ENCODE data around the gene SERAC1. TPM values are rescaled to one million over a fixed set of nuclear protein-coding genes. Genes with fewer than 3 reads are reported as not detected.

SERAC1 gene
- total RNA-seq, 4 donors from 2014 or later: 22.9 to 36.5 (median 27.8) TPM

- 90 to 100% methylated on average over 2 of the region's 2 CpGs for WGBS, 2 donors (ENCODE audit: low coverage in 1 of 2)
- Histone ChIP-seq H3K36me3 (peaks cover 0 to 59% of the 10 kb centered on the region in 2 donors), H3K27ac (no peak overlapping the region), H3K4me1 (no peaks in the 10 kb centered on the region), H3K4me3 (no peak overlapping the region), H3K27me3 (no peaks in the 10 kb centered on the region), H3K9me3 (no peaks in the 10 kb centered on the region)
- ATAC-seq: no peak
- TF ChIP-seq, protein P1, sequence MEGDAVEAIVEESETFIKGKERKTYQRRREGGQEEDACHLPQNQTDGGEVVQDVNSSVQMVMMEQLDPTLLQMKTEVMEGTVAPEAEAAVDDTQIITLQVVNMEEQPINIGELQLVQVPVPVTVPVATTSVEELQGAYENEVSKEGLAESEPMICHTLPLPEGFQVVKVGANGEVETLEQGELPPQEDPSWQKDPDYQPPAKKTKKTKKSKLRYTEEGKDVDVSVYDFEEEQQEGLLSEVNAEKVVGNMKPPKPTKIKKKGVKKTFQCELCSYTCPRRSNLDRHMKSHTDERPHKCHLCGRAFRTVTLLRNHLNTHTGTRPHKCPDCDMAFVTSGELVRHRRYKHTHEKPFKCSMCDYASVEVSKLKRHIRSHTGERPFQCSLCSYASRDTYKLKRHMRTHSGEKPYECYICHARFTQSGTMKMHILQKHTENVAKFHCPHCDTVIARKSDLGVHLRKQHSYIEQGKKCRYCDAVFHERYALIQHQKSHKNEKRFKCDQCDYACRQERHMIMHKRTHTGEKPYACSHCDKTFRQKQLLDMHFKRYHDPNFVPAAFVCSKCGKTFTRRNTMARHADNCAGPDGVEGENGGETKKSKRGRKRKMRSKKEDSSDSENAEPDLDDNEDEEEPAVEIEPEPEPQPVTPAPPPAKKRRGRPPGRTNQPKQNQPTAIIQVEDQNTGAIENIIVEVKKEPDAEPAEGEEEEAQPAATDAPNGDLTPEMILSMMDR (IDR thresholded peaks at IDR 0.05): no peak
- no peak for TF ChIP-seq POLR2A (IDR thresholded peaks at IDR 0.05)
- TF ChIP-seq POLR2AphosphoS5 (IDR thresholded peaks at IDR 0.05): no peak
- no peak for TF ChIP-seq EP300 (IDR thresholded peaks at IDR 0.05)
Measured at GRCh38 chr6:158125271-158125670, 42.8 kb downstream of the SERAC1 start.

GRCh38 chr6:158124288-158124687 lies 43.8 kb downstream of the SERAC1 start:
- no peaks in the 10 kb centered on the region for H3K4me1 ChIP-seq
- ATAC-seq: no peak
- H3K36me3 ChIP-seq: peaks cover 3 to 55% of the 10 kb centered on the region in 2 donors
- H3K9me3 ChIP-seq: no peaks in the 10 kb centered on the region
- no peak overlapping the region for H3K4me3 ChIP-seq
- no peaks in the 10 kb centered on the region for H3K27me3 ChIP-seq
- 67% methylated on average over 1 of the region's 1 CpG; no CpG with 5 or more reads in 1 of the 2 donors for WGBS, 2 donors (ENCODE audit: low coverage in 1 of 2)
- no peak overlapping the region for H3K27ac ChIP-seq
- no peak for TF ChIP-seq EP300 (IDR thresholded peaks at IDR 0.05)
- TF ChIP-seq, protein P1 (IDR thresholded peaks at IDR 0.05): no peak
- no peak for TF ChIP-seq POLR2AphosphoS5 (IDR thresholded peaks at IDR 0.05)
- no peak for TF ChIP-seq POLR2A (IDR thresholded peaks at IDR 0.05)

DNA sequence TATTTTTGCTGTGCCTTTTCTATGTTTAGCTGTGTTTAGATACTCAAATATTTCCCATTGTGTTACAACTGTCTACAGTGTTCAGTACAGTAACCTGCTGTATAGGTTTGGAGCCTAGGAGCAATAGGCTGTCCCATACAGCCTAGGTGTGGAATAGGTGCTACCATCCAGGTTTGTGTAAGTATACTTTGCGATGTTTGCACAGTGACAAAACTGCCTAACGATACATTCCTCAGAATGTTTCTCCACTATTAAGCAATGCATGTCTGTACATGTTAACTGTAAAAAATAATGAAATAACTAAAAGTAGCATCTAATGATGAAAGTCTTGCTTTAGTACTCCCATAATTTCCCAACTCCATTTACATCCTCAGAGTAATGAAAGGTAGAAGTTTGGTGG lies 46.0 kb downstream of the SERAC1 start:
- no peaks in the 10 kb centered on the region for H3K4me1 ChIP-seq
- no peak for ATAC-seq
- TF ChIP-seq, protein P1 (IDR thresholded peaks at IDR 0.05): no peak
- no peak for TF ChIP-seq EP300 (IDR thresholded peaks at IDR 0.05)
- no peak for TF ChIP-seq POLR2AphosphoS5 (IDR thresholded peaks at IDR 0.05)
- TF ChIP-seq POLR2A (IDR thresholded peaks at IDR 0.05): no peak
- H3K27me3 ChIP-seq: no peaks in the 10 kb centered on the region
- no peak overlapping the region for H3K27ac ChIP-seq
- H3K9me3 ChIP-seq: no peaks in the 10 kb centered on the region
- H3K36me3 ChIP-seq: peaks cover 3 to 63% of the 10 kb centered on the region in 2 donors
- no peak overlapping the region for H3K4me3 ChIP-seq
- WGBS, 2 donors (ENCODE audit: low coverage in 1 of 2): 89 to 100% methylated on average over 2 of the region's 2 CpGs

- Histone ChIP-seq H3K27ac (no peak overlapping the region), H3K4me1 (no peaks in the 10 kb centered on the region), H3K9me3 (no peaks in the 10 kb centered on the region), H3K4me3 (no peak overlapping the region), H3K27me3 (no peaks in the 10 kb centered on the region), H3K36me3 (peaks cover 3 to 64% of the 10 kb centered on the region in 2 donors)
- no peak for ATAC-seq
- WGBS, 2 donors (ENCODE audit: low coverage in 1 of 2): 76 to 84% methylated on average over 3 of the region's 3 CpGs
- TF ChIP-seq POLR2AphosphoS5 (IDR thresholded peaks at IDR 0.05) (no peak), POLR2A (IDR thresholded peaks at IDR 0.05) (no peak), EP300 (IDR thresholded peaks at IDR 0.05) (no peak)
- TF ChIP-seq, protein P1 (IDR thresholded peaks at IDR 0.05): no peak
Measured at GRCh38 chr6:158121335-158121734, 46.7 kb downstream of the SERAC1 start.

DNA sequence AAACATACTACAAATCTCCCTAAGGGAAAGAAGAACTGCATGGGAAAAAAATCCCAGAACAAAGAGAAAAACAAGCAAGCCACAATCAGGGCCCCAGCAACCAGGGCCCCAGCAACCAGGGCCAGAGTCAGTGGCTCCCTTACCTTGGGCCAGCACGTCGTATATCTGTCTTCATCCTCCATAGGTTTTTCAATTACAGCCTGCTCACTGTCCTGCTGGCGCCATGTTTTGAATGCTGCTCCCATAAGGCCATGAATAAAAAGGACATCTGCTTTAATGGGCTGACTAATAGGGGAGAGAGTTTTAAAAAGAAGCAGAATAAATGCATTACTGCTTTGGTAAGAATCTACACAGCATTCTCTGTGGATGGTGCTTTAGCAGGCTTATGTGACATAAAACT lies 49.2 kb downstream of the SERAC1 start:
- H3K4me3 ChIP-seq: no peak overlapping the region
- H3K27ac ChIP-seq: no peak overlapping the region
- 84 to 100% methylated on average over 2 to 3 of the region's 3 CpGs for WGBS, 2 donors (ENCODE audit: low coverage in 1 of 2)
- no peaks in the 10 kb centered on the region for H3K9me3 ChIP-seq
- H3K27me3 ChIP-seq: no peaks in the 10 kb centered on the region
- TF ChIP-seq POLR2AphosphoS5 (IDR thresholded peaks at IDR 0.05) (no peak), POLR2A (IDR thresholded peaks at IDR 0.05) (no peak), EP300 (IDR thresholded peaks at IDR 0.05) (no peak)
- TF ChIP-seq, protein P1 (IDR thresholded peaks at IDR 0.05): no peak
- peaks cover 3 to 71% of the 10 kb centered on the region in 2 donors for H3K36me3 ChIP-seq
- no peaks in the 10 kb centered on the region for H3K4me1 ChIP-seq
- ATAC-seq: no peak

All from gastroesophageal sphincter (tissue), 4 donors.